Stomach (tissue), 4 donors: Measurements from ENCODE around the gene B3GALT2.

Experiments
- EP300 ChIP-seq: sonication (generic); formaldehyde crosslinking; IDR thresholded peaks from one replicate; pipeline ENCODE4 v1.6.1; 2017; ENCODE audit warnings: antibody characterized with exemption
- POLR2AphosphoS5 ChIP-seq, 3 donors: sonication (generic); formaldehyde crosslinking; IDR thresholded peaks; one replicate each; pipeline ENCODE4 v1.6.1; 2016; ENCODE audit warnings: antibody characterized with exemption in 3 of 3
- TF ChIP-seq, protein P1 (sequence below), 7 experiments: fragments of 450-650 bp in 4 of 7; fragments of 200-600 bp in 3 of 7; sonication (generic) in 3 of 7; IDR thresholded peaks; one replicate each; pipeline ENCODE4 v1.5.1; 2016 to 2019; ENCODE audit warnings: antibody characterized with exemption in 7 of 7, control low read depth in 2 of 7, mild to moderate bottlenecking in 1 of 7

DNA sequence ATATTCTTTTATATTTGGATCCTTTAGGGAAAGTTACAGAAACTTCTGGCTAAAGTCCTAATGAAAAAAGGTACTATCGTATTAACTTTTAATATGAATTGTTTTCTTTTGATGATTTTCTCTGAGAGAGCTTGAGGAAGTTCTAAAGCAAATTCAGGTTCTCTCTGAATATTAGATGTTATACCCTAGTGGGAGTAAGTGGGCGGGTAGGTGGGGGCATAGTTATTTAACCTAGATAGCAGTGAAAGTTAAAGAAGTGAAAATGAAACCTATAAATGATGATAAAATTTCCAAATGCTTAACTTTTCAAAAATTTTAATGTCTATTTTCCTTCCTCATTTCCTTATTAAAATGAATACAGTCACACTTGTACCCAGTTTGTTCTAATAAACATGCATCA, 26.2 kb upstream of the B3GALT2 start:
- TF ChIP-seq, protein P1, sequence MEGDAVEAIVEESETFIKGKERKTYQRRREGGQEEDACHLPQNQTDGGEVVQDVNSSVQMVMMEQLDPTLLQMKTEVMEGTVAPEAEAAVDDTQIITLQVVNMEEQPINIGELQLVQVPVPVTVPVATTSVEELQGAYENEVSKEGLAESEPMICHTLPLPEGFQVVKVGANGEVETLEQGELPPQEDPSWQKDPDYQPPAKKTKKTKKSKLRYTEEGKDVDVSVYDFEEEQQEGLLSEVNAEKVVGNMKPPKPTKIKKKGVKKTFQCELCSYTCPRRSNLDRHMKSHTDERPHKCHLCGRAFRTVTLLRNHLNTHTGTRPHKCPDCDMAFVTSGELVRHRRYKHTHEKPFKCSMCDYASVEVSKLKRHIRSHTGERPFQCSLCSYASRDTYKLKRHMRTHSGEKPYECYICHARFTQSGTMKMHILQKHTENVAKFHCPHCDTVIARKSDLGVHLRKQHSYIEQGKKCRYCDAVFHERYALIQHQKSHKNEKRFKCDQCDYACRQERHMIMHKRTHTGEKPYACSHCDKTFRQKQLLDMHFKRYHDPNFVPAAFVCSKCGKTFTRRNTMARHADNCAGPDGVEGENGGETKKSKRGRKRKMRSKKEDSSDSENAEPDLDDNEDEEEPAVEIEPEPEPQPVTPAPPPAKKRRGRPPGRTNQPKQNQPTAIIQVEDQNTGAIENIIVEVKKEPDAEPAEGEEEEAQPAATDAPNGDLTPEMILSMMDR (IDR thresholded peaks at IDR 0.05), result no peak
- TF ChIP-seq POLR2AphosphoS5 (IDR thresholded peaks at IDR 0.05), result no peak
- no peak for TF ChIP-seq EP300
